Measurements from ENCODE around the gene IFNA1.

DNA sequence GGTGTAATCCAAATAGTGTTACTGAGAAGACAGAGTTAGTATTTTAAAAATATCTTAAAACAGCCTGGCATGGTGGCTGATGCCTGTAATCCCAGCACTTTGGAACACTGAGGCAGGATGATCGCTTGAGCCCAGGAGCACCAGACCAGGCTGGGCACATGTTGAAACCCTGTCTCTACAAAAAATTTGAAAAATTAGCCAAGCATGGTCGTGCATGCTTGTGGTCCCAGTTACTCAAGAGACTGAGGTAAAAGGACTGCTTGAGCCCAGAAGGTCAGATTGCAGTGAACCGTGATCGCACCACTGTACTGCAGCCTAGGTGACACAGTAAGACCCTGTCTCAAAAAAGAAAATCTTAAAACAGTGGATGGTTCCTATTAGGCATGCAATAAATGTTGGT lies 12.4 kb downstream of the IFNA1 start:
- no peak for TF ChIP-seq CTCF (IDR thresholded peaks at IDR 0.05; ENCODE audit: poor library complexity, severe bottlenecking)
- no peak for TF ChIP-seq POLR2AphosphoS5 (IDR thresholded peaks at IDR 0.05)
- no peak for TF ChIP-seq SMC3 (conservative IDR thresholded peaks at IDR 0.05; ENCODE audit: poor library complexity)
- no peak for TF ChIP-seq RAD21 (conservative IDR thresholded peaks at IDR 0.05)
- TF ChIP-seq TAF1 (IDR thresholded peaks at IDR 0.05; ENCODE audit: low read depth) = no peak
- no peak for TF ChIP-seq EZH2 (IDR thresholded peaks at IDR 0.05; ENCODE audit: borderline replicate concordance, insufficient read depth, low read length, poor library complexity, severe bottlenecking)
- TF ChIP-seq, protein P1, sequence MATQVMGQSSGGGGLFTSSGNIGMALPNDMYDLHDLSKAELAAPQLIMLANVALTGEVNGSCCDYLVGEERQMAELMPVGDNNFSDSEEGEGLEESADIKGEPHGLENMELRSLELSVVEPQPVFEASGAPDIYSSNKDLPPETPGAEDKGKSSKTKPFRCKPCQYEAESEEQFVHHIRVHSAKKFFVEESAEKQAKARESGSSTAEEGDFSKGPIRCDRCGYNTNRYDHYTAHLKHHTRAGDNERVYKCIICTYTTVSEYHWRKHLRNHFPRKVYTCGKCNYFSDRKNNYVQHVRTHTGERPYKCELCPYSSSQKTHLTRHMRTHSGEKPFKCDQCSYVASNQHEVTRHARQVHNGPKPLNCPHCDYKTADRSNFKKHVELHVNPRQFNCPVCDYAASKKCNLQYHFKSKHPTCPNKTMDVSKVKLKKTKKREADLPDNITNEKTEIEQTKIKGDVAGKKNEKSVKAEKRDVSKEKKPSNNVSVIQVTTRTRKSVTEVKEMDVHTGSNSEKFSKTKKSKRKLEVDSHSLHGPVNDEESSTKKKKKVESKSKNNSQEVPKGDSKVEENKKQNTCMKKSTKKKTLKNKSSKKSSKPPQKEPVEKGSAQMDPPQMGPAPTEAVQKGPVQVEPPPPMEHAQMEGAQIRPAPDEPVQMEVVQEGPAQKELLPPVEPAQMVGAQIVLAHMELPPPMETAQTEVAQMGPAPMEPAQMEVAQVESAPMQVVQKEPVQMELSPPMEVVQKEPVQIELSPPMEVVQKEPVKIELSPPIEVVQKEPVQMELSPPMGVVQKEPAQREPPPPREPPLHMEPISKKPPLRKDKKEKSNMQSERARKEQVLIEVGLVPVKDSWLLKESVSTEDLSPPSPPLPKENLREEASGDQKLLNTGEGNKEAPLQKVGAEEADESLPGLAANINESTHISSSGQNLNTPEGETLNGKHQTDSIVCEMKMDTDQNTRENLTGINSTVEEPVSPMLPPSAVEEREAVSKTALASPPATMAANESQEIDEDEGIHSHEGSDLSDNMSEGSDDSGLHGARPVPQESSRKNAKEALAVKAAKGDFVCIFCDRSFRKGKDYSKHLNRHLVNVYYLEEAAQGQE (IDR thresholded peaks at IDR 0.05; ENCODE audit: borderline replicate concordance) = no peak
- no peak for TF ChIP-seq EP300 (conservative IDR thresholded peaks at IDR 0.05; ENCODE audit: poor library complexity, severe bottlenecking)

Measured in neural cell (in vitro differentiated cells).